ENCODE measurements around the gene F13A1. TPM values are rescaled to one million over a fixed set of nuclear protein-coding genes. Genes with fewer than 3 reads are reported as not detected.

F13A1 gene
- polyA plus RNA-seq, 3 donors = 8.7 to 296 (median 129) TPM

- no peak overlapping the region for H3K27ac ChIP-seq (ENCODE audit: low read depth, low read length)
- WGBS, 3 donors = 70 to 94% (median 84%) methylated on average over 3 of the region's 3 CpGs
These were observed 154.4 kb downstream of the F13A1 start for GRCh38 chr6:6166064-6166463.

GRCh38 chr6:6164367-6164766 is 156.1 kb downstream of the F13A1 start:
- no peak overlapping the region for H3K27ac ChIP-seq (ENCODE audit: low read depth, low read length)
- WGBS, 3 donors = 58 to 76% (median 69%) methylated on average over 4 of the region's 4 CpGs

- no peak overlapping the region for H3K27ac ChIP-seq (ENCODE audit: low read depth, low read length)
- 85 to 90% (median 87%) methylated on average over 3 of the region's 3 CpGs for WGBS, 3 donors
These were observed 166.1 kb downstream of the F13A1 start for GRCh38 chr6:6154335-6154734.

GRCh38 chr6:6152060-6152459 is 168.4 kb downstream of the F13A1 start:
- WGBS, 3 donors = 34 to 47% (median 44%) methylated on average over 6 of the region's 6 CpGs
- no peak overlapping the region for H3K27ac ChIP-seq (ENCODE audit: low read depth, low read length)

GRCh38 chr6:6148192-6148815 is 172.2 kb downstream of the F13A1 start:
- WGBS, 3 donors = 50 to 82% (median 74%) methylated on average over 7 of the region's 7 CpGs
- H3K27ac ChIP-seq (ENCODE audit: low read depth, low read length) = no peak overlapping the region

- no peak overlapping the region for H3K27ac ChIP-seq (ENCODE audit: low read depth, low read length)
- WGBS, 3 donors = 53 to 69% (median 65%) methylated on average over 4 of the region's 4 CpGs
These were observed 188.9 kb downstream of the F13A1 start for GRCh38 chr6:6131492-6132109.

- no peak overlapping the region for H3K27ac ChIP-seq (ENCODE audit: low read depth, low read length)
- WGBS, 3 donors = 78 to 80% (median 79%) methylated on average over 3 of the region's 3 CpGs
These were observed 195.0 kb downstream of the F13A1 start for GRCh38 chr6:6125495-6125894.

- WGBS, 3 donors = 53 to 66% (median 54%) methylated on average over 3 of the region's 3 CpGs
These were observed 196.7 kb downstream of the F13A1 start for GRCh38 chr6:6123803-6124202.

GRCh38 chr6:6121943-6122342 is 198.5 kb downstream of the F13A1 start:
- H3K27ac ChIP-seq (ENCODE audit: low read depth, low read length) = no peak overlapping the region
- 82 to 100% (median 95%) methylated on average over 1 of the region's 1 CpG for WGBS, 3 donors

More at GRCh38 chr6:6123803-6124202, 196.7 kb downstream of the F13A1 start:
- no peak overlapping the region for H3K27ac ChIP-seq (ENCODE audit: low read depth, low read length)

GRCh38 chr6:6105472-6106036 is 214.9 kb downstream of the F13A1 start:
- no peak overlapping the region for H3K27ac ChIP-seq (ENCODE audit: low read depth, low read length)
